GM12878 (cell line): Measurements from ENCODE around the gene PGAM4.

Experiments
- GABPA ChIP-seq: IDR thresholded peaks from 2 replicates; pipeline ENCODE4 v1.6.1; 2014; ENCODE audit warnings: antibody characterized with exemption, low read depth, mild to moderate bottlenecking, inconsistent platforms
- POLR2A ChIP-seq: IDR thresholded peaks from 2 replicates; pipeline ENCODE4 v1.6.1; 2011; ENCODE audit warnings: low read depth, mild to moderate bottlenecking, low read length
- TF ChIP-seq, protein P1 (sequence below): IDR thresholded peaks from 2 replicates; pipeline ENCODE4 v1.6.1; 2012; ENCODE audit warnings: low read length, inconsistent platforms
- TF ChIP-seq, protein P2 (sequence below), 3 experiments: IDR thresholded peaks in 2 of 3; conservative IDR thresholded peaks in 1 of 3; 2 replicates each; pipeline ENCODE4 v1.5.1; 2011; ENCODE audit warnings: low read depth in 3 of 3, low read length in 3 of 3, mild to moderate bottlenecking in 3 of 3, control low read depth in 2 of 3, moderate library complexity in 2 of 3, inconsistent platforms in 1 of 3, mixed read lengths in 1 of 3; ENCODE audit not compliant: control insufficient read depth in 2 of 3, insufficient read depth in 1 of 3; ENCODE audit errors: extremely low read depth in 1 of 3

DNA sequence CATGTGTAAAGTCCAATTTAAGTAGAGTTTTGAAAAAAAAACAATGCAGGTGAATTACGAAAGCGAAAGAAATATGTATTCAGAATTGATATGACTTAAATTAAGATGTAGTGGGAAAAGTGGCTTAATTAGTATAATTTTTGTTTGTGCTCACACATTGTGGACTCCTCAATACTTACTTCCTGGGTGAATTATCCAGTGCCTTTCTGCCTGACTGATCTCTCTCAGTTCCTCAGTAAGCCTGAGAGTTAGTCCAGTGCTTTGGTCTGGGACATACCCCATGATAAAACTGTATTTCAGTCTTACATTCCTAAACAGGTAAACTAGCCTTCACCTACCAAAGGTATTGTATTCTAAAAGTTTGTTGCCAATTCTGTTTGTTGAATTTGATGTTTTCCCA is 8.4 kb downstream of the PGAM4 start:
- TF ChIP-seq, protein P1, sequence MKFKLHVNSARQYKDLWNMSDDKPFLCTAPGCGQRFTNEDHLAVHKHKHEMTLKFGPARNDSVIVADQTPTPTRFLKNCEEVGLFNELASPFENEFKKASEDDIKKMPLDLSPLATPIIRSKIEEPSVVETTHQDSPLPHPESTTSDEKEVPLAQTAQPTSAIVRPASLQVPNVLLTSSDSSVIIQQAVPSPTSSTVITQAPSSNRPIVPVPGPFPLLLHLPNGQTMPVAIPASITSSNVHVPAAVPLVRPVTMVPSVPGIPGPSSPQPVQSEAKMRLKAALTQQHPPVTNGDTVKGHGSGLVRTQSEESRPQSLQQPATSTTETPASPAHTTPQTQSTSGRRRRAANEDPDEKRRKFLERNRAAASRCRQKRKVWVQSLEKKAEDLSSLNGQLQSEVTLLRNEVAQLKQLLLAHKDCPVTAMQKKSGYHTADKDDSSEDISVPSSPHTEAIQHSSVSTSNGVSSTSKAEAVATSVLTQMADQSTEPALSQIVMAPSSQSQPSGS: no peak
- TF ChIP-seq GABPA: no peak
- TF ChIP-seq, protein P2, sequence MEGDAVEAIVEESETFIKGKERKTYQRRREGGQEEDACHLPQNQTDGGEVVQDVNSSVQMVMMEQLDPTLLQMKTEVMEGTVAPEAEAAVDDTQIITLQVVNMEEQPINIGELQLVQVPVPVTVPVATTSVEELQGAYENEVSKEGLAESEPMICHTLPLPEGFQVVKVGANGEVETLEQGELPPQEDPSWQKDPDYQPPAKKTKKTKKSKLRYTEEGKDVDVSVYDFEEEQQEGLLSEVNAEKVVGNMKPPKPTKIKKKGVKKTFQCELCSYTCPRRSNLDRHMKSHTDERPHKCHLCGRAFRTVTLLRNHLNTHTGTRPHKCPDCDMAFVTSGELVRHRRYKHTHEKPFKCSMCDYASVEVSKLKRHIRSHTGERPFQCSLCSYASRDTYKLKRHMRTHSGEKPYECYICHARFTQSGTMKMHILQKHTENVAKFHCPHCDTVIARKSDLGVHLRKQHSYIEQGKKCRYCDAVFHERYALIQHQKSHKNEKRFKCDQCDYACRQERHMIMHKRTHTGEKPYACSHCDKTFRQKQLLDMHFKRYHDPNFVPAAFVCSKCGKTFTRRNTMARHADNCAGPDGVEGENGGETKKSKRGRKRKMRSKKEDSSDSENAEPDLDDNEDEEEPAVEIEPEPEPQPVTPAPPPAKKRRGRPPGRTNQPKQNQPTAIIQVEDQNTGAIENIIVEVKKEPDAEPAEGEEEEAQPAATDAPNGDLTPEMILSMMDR (IDR thresholded peaks at IDR 0.05 in 2 of 3, conservative IDR thresholded peaks at IDR 0.05 in 1 of 3; ENCODE audit: control insufficient read depth in 2 of 3, extremely low read depth in 1 of 3, insufficient read depth in 1 of 3, low read depth in 3 of 3, low read length in 3 of 3): no peak
- TF ChIP-seq POLR2A: no peak
